HepG2 (cell line): Measurements from ENCODE around the gene WNT6. TPM values are rescaled to one million over a fixed set of nuclear protein-coding genes. Genes with fewer than 3 reads are reported as not detected.
A peak's percentile ranks its signal among the peaks of the same experiment; 100 is the strongest.

Experiments used
- BRCA1 ChIP-seq: sonication (generic); formaldehyde crosslinking; IDR thresholded peaks from 2 replicates; pipeline ENCODE4 v1.4.0; 2020; ENCODE audit warnings: missing genetic modification reagents
- ERF ChIP-seq: IDR thresholded peaks from 2 replicates; pipeline ENCODE4 v1.6.1; 2018; ENCODE audit warnings: missing biosample characterization, missing genetic modification reagents
- ESRRA ChIP-seq: sonication (generic); formaldehyde crosslinking; IDR thresholded peaks from 2 replicates; pipeline ENCODE4 v1.5.1; 2020; ENCODE audit warnings: mild to moderate bottlenecking, low read depth, missing genetic modification reagents
- FOXJ3 ChIP-seq: sonication (generic); formaldehyde crosslinking; IDR thresholded peaks from 2 replicates; pipeline ENCODE4 v1.4.0; 2020; ENCODE audit warnings: missing genetic modification reagents, mild to moderate bottlenecking, borderline replicate concordance
- HDAC1 ChIP-seq: sonication (generic); formaldehyde crosslinking; IDR thresholded peaks from 2 replicates; pipeline ENCODE4 v1.5.1; 2020; ENCODE audit warnings: mild to moderate bottlenecking, missing genetic modification reagents
- HNRNPUL1 ChIP-seq: fragments of 200-400 bp; formaldehyde crosslinking; IDR thresholded peaks from 2 replicates; pipeline ENCODE4 v1.6.1; 2017; ENCODE audit warnings: low read depth, mild to moderate bottlenecking, low read length, moderate library complexity
- JUN ChIP-seq: sonication (generic); formaldehyde crosslinking; IDR thresholded peaks from 2 replicates; pipeline ENCODE4 v1.4.0; 2020; ENCODE audit warnings: mild to moderate bottlenecking, missing genetic modification reagents
- KLF9 ChIP-seq: IDR thresholded peaks from 2 replicates; pipeline ENCODE4 v1.6.1; 2016; ENCODE audit warnings: low read depth
- MLXIP ChIP-seq: sonication (generic); formaldehyde crosslinking; IDR thresholded peaks from 2 replicates; pipeline ENCODE4 v1.9.0; 2021; ENCODE audit warnings: missing genetic modification reagents, borderline replicate concordance
- NFKB2 ChIP-seq: sonication (generic); formaldehyde crosslinking; IDR thresholded peaks from 2 replicates; pipeline ENCODE4 v1.4.0; 2020; ENCODE audit warnings: missing genetic modification reagents, borderline replicate concordance
- U2AF2 ChIP-seq: fragments of 200-400 bp; formaldehyde crosslinking; IDR thresholded peaks from 2 replicates; pipeline ENCODE4 v1.6.1; 2017; ENCODE audit warnings: low read depth, mild to moderate bottlenecking, low read length
- YY1 ChIP-seq: IDR thresholded peaks from 2 replicates; pipeline ENCODE4 v1.6.1; 2011; ENCODE audit warnings: low read length, low read depth, moderate library complexity, mild to moderate bottlenecking; ENCODE audit not compliant: insufficient read depth, insufficient replicate concordance
- ZC3H13 ChIP-seq: sonication (generic); formaldehyde crosslinking; IDR thresholded peaks from 2 replicates; pipeline ENCODE4 v1.8.1; 2023; ENCODE audit warnings: mild to moderate bottlenecking, missing genetic modification reagents, moderate library complexity
- ZFP36L2 ChIP-seq: sonication (generic); formaldehyde crosslinking; IDR thresholded peaks from 2 replicates; pipeline ENCODE4 v1.4.0; 2020; ENCODE audit warnings: missing genetic modification reagents
- ZMAT5 ChIP-seq: sonication (generic); formaldehyde crosslinking; IDR thresholded peaks from 2 replicates; pipeline ENCODE4 v1.5.0; 2020; ENCODE audit warnings: mild to moderate bottlenecking, low read depth, missing genetic modification reagents, borderline replicate concordance
- ZNF614 ChIP-seq: IDR thresholded peaks from 2 replicates; pipeline ENCODE4 v1.6.1; 2018; ENCODE audit warnings: missing biosample characterization, missing genetic modification reagents, inconsistent platforms, borderline replicate concordance
- ZNF746 ChIP-seq: sonication (generic); formaldehyde crosslinking; IDR thresholded peaks from 2 replicates; pipeline ENCODE4 v1.8.0; 2022; ENCODE audit warnings: mild to moderate bottlenecking, missing genetic modification reagents
- ZNF749 ChIP-seq: sonication (generic); formaldehyde crosslinking; IDR thresholded peaks from 2 replicates; pipeline ENCODE4 v1.8.0; 2022; ENCODE audit warnings: mild to moderate bottlenecking, missing genetic modification reagents, moderate library complexity, borderline replicate concordance
- polyA plus RNA-seq, 8 experiments: library from polyadenylated mRNA; depleted of rRNA in 3 of 8; stranded (reverse) in 7 of 8; unstranded in 1 of 8; fragments of >200 nt; fragmentation: Illumina TruSeq in 4 of 8; extraction: Trizol in 4 of 8; gene quantifications; 2 replicates each; pipeline versions ENCODE4 v1.2.1 to v1.2.3, GENCODE V29; 2011 to 2016; ENCODE audit warnings: low read depth in 4 of 8, missing spikeins in 1 of 8, mixed read lengths in 1 of 8; ENCODE audit not compliant: insufficient read depth in 1 of 8
- total RNA-seq, 5 experiments: library from RNA; depleted of rRNA; stranded (reverse); fragments of >200 nt; fragmentation: Illumina TruSeq; extraction: Trizol; gene quantifications; 2 replicates each; pipeline ENCODE4 v1.2.3, GENCODE V29; 2016; ENCODE audit warnings: low read depth in 1 of 5
- TF ChIP-seq, protein P1 (sequence below): sonication (generic); formaldehyde crosslinking; IDR thresholded peaks from 2 replicates; pipeline ENCODE4 v1.9.0; 2022; ENCODE audit warnings: missing genetic modification reagents, mild to moderate bottlenecking, borderline replicate concordance
- TF ChIP-seq, protein P2 (sequence below): sonication (generic); formaldehyde crosslinking; IDR thresholded peaks from 2 replicates; pipeline ENCODE4 v1.5.0; 2020; ENCODE audit warnings: mild to moderate bottlenecking, missing genetic modification reagents
- TF ChIP-seq, protein P3 (sequence below): sonication (generic); IDR thresholded peaks from 2 replicates; pipeline ENCODE4 v1.6.1; 2016; ENCODE audit warnings: low read depth, borderline replicate concordance

Gene WNT6
- total and polyA plus RNA-seq, 2 of the 13 experiments (the other 11 are each of a cell fraction or from before 2014, with no cell fraction given) = 0.20 TPM; not detected in 1

DNA sequence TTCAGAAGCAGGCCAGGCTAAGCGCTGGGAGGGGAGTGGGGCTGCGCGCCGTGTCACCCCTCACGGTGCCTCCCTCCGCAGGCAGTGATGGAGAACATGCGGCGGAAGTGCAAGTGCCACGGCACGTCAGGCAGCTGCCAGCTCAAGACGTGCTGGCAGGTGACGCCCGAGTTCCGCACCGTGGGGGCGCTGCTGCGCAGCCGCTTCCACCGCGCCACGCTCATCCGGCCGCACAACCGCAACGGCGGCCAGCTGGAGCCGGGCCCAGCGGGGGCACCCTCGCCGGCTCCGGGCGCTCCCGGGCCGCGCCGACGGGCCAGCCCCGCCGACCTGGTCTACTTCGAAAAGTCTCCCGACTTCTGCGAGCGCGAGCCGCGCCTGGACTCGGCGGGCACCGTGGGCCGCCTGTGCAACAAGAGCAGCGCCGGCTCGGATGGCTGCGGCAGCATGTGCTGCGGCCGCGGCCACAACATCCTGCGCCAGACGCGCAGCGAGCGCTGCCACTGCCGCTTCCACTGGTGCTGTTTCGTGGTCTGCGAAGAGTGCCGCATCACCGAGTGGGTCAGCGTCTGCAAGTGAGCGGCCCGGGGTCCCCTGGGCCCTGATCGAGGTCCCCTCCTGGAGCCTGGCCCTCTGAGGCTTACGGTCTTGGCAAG, 33.2 kb downstream of the WNT6 start (continued):
- TF ChIP-seq, protein P1, sequence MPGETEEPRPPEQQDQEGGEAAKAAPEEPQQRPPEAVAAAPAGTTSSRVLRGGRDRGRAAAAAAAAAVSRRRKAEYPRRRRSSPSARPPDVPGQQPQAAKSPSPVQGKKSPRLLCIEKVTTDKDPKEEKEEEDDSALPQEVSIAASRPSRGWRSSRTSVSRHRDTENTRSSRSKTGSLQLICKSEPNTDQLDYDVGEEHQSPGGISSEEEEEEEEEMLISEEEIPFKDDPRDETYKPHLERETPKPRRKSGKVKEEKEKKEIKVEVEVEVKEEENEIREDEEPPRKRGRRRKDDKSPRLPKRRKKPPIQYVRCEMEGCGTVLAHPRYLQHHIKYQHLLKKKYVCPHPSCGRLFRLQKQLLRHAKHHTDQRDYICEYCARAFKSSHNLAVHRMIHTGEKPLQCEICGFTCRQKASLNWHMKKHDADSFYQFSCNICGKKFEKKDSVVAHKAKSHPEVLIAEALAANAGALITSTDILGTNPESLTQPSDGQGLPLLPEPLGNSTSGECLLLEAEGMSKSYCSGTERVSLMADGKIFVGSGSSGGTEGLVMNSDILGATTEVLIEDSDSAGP (CRISPR knock-in tag) = no peak; the same call in none of the 2 replicates
- TF ChIP-seq KLF9 (CRISPR knock-in tag) (no peak), HDAC1 (CRISPR knock-in tag) (no peak), ZNF614 (no peak), ZMAT5 (no peak), ZC3H13 (CRISPR knock-in tag) (no peak), ERF (CRISPR knock-in tag) (no peak), HNRNPUL1 (no peak), U2AF2 (no peak), ZFP36L2 (no peak), YY1 (peak; percentile 66), ESRRA (CRISPR knock-in tag) (no peak), JUN (CRISPR knock-in tag) (no peak), BRCA1 (CRISPR knock-in tag) (no peak), ZNF746 (CRISPR knock-in tag) (peak; percentile 27; the same call in 1 of the 2 replicates), NFKB2 (CRISPR knock-in tag) (peak; percentile 60; the same call in 1 of the 2 replicates), MLXIP (CRISPR knock-in tag) (no peak), FOXJ3 (CRISPR knock-in tag) (no peak), ZNF749 (CRISPR knock-in tag) (no peak; the same call in 1 of the 2 replicates)
- TF ChIP-seq, protein P2, sequence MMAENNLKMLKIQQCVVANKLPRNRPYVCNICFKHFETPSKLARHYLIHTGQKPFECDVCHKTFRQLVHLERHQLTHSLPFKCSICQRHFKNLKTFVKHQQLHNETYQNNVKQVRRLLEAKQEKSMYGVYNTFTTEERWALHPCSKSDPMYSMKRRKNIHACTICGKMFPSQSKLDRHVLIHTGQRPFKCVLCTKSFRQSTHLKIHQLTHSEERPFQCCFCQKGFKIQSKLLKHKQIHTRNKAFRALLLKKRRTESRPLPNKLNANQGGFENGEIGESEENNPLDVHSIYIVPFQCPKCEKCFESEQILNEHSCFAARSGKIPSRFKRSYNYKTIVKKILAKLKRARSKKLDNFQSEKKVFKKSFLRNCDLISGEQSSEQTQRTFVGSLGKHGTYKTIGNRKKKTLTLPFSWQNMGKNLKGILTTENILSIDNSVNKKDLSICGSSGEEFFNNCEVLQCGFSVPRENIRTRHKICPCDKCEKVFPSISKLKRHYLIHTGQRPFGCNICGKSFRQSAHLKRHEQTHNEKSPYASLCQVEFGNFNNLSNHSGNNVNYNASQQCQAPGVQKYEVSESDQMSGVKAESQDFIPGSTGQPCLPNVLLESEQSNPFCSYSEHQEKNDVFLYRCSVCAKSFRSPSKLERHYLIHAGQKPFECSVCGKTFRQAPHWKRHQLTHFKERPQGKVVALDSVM = no peak
- TF ChIP-seq, protein P3, sequence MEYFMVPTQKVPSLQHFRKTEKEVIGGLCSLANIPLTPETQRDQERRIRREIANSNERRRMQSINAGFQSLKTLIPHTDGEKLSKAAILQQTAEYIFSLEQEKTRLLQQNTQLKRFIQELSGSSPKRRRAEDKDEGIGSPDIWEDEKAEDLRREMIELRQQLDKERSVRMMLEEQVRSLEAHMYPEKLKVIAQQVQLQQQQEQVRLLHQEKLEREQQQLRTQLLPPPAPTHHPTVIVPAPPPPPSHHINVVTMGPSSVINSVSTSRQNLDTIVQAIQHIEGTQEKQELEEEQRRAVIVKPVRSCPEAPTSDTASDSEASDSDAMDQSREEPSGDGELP = peak; percentile 65; the same call in 1 of the 2 replicates
